DND-41 (cell line): ENCODE measurements around the gene G6PC3.

Experiments used
- EZH2 ChIP-seq: IDR thresholded peaks from 3 replicates; pipeline ENCODE4 v1.6.1; 2012; ENCODE audit warnings: borderline replicate concordance, low read depth, mild to moderate bottlenecking, moderate library complexity, low read length, inconsistent platforms; ENCODE audit not compliant: severe bottlenecking
- TF ChIP-seq, protein P1 (sequence below): IDR thresholded peaks from 2 replicates; pipeline ENCODE4 v1.5.1; 2012; ENCODE audit warnings: borderline replicate concordance, low read length, moderate library complexity, mild to moderate bottlenecking; ENCODE audit not compliant: poor library complexity, severe bottlenecking; ENCODE audit errors: extremely low read depth

DNA sequence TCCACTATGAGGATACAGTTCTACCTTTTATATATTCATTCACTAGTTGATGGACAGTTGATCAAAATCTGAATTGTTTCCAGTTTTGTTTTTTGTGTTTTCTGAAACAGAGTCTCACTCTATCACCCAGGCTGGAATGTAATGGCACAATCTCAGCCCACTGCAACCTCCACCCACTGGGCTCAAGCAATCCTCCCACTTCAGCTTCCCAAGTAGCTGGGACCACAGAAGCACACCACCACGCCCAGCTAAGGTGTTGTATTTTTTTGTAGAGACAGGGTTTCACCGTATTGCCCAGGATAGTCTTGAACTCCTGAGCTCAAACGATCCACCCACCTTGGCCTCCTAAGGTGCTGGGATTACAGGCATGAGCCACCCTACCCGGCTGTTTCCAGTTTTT lies 25.0 kb upstream of the G6PC3 start:
- TF ChIP-seq, protein P1, sequence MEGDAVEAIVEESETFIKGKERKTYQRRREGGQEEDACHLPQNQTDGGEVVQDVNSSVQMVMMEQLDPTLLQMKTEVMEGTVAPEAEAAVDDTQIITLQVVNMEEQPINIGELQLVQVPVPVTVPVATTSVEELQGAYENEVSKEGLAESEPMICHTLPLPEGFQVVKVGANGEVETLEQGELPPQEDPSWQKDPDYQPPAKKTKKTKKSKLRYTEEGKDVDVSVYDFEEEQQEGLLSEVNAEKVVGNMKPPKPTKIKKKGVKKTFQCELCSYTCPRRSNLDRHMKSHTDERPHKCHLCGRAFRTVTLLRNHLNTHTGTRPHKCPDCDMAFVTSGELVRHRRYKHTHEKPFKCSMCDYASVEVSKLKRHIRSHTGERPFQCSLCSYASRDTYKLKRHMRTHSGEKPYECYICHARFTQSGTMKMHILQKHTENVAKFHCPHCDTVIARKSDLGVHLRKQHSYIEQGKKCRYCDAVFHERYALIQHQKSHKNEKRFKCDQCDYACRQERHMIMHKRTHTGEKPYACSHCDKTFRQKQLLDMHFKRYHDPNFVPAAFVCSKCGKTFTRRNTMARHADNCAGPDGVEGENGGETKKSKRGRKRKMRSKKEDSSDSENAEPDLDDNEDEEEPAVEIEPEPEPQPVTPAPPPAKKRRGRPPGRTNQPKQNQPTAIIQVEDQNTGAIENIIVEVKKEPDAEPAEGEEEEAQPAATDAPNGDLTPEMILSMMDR, result no peak
- no peak for TF ChIP-seq EZH2
